D341Med (cell line): ENCODE data around the gene BCL3.
"Not testable (repeated sequence)": the region's sequence is repeated elsewhere in the genome, so short reads cannot be mapped to it uniquely, and the experiment has no call there.

Experiments used
- DNase-seq: peaks from one replicate; pipeline ENCODE4 v3.0.0; 2012; ENCODE audit warnings: low spot score

Gene BCL3, protein sequence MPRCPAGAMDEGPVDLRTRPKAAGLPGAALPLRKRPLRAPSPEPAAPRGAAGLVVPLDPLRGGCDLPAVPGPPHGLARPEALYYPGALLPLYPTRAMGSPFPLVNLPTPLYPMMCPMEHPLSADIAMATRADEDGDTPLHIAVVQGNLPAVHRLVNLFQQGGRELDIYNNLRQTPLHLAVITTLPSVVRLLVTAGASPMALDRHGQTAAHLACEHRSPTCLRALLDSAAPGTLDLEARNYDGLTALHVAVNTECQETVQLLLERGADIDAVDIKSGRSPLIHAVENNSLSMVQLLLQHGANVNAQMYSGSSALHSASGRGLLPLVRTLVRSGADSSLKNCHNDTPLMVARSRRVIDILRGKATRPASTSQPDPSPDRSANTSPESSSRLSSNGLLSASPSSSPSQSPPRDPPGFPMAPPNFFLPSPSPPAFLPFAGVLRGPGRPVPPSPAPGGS

GRCh38 chr19:44748426-44749254 lies at the start of gene BCL3:
TSS of gene BCL3 (plus strand) at chr19:44748708. CDS start at chr19:44748791, 83 bp downstream.
- DNase-seq = peak; percentile 79

GRCh38 chr19:44700547-44700946 lies 48.0 kb upstream of the BCL3 start:
- no peak for DNase-seq

GRCh38 chr19:44701228-44701627 lies 47.3 kb upstream of the BCL3 start:
- DNase-seq = no peak

GRCh38 chr19:44702551-44703176 lies 45.8 kb upstream of the BCL3 start:
- DNase-seq = no peak

GRCh38 chr19:44703336-44704078 lies 45.0 kb upstream of the BCL3 start:
- no peak for DNase-seq

GRCh38 chr19:44704982-44705381 lies 43.5 kb upstream of the BCL3 start:
- DNase-seq = no peak

DNA sequence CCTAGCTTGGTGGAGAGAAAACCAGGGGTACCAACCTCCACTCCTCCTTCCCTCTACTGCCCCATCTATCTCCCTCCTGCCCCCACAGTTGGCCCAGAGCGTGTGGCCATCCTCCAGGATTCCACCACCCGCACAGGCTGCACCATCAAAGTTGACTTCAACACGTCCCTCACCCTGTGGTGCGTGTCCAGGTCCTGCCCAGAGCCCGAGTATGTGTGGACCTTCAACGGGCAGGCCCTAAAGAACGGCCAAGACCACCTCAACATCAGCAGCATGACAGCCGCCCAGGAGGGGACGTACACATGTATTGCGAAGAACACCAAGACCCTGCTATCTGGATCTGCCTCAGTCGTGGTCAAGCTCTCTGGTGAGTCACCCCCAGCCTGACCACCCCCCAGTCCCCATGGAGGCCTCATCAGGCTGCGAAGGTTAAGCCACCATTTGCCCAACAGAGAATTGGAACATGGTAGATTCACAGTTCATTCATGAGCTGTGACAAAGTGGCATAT lies 43.0 kb upstream of the BCL3 start:
- no peak for DNase-seq

DNA sequence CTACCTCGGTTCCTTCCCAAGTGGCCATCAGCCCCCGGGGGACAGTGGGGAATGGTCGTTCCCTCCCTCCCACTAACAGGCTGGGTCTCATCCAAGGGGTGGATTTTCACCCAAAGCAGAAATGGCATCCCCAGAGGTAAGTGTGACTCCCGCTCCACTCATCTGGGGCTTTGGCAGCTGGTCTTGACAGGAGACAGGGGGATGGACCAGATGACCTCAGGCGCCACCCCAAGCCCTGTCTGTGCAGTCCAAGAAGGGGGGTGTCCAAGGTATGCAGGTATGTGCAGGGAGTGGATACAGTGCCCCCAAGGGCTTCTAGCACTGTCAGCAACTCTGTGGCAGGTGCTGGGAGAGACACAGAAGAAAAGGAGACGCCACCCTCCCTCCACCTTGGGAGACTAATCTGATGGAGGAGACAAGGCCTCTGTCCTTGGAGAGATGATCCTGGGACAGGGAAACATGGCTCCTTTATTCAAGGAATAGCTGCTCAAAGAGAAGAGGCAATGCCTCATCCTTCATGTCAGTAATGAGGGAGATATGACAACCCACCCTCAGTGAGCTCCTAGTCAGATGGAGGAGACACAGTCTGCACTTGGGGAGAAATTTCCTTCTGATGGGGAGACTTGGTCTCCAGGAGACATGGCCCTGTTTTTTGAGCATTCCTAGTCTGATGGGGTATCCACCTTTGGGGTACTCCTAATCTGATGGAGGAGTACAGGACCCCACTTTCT lies 41.8 kb upstream of the BCL3 start:
- DNase-seq = no peak

- DNase-seq = no peak
Measured at GRCh38 chr19:44707794-44708193, 40.7 kb upstream of the BCL3 start.

- DNase-seq = no peak
Measured at GRCh38 chr19:44708940-44709339, 39.6 kb upstream of the BCL3 start.

DNA sequence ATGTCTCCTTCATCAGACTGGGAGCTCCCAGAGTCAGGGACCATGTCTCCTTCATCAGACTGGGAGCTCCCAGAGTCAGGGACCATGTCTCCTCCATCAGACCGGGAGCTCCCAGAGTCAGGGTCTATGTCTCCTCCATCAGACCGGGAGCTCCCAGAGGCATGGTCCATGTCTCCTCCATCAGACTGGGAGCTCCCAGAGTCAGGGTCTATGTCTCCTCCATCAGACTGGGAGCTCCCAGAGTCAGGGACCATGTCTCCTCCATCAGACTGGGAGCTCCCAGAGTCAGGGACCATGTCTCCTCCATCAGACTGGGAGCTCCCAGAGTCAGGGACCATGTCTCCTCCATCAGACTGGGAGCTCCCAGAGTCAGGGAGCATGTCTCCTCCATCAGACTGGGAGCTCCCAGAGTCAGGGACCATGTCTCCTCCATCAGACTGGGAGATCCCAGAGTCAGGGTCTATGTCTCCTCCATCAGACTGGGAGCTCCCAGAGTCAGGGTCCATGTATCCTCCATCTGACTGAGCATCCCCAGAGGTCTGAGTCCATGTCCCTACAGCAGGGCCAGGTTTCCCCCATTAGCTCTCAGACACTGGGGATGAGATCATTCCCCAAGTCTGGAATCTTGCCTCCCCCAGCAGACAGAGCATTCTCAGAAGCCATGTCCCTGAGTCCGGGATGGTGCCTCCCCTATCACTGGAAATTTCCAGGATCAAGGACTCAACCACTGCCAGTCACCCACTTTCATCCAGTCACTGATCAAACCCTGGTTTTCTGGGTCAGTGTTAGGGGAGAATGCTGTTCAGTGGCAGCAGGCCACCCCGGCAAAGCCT lies 38.9 kb upstream of the BCL3 start:
- not testable (repeated sequence) for DNase-seq

GRCh38 chr19:44710483-44710882 lies 38.0 kb upstream of the BCL3 start:
- DNase-seq = no peak

GRCh38 chr19:44712864-44713515 lies 35.5 kb upstream of the BCL3 start:
- DNase-seq = no peak

DNA sequence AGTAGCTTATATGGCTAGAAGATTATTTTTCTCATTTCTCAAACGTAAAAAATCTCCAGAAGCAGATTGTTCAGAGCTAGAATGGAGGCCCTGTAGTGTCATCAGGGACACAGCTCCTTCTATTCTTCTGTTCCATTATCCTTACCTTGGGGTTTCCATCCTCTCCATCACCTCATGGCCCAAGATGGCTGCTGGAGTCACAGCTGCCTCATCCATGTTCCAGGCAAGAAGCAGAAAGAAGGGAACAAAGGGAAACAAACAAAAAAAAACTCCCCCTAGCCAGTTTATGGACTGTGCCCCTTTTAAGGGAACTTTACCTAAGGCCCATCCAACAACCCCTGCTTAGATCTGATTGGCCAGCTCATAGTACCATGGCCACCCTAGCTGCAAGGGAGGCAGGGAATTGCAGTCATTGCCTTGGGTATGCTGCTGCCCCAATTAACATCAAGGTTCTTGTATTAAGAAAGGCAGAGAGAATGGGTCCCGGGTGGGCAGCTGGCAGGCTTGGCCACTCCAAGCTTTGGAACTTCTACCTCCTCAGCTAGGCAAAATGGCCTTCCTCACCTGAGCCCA lies 33.8 kb upstream of the BCL3 start:
- no peak for DNase-seq

- DNase-seq = no peak
Measured at GRCh38 chr19:44717603-44718002, 30.9 kb upstream of the BCL3 start.

- DNase-seq = no peak
Measured at GRCh38 chr19:44718441-44719261, 29.9 kb upstream of the BCL3 start.

- peak; percentile 3 for DNase-seq
Measured at GRCh38 chr19:44719262-44719701, 29.2 kb upstream of the BCL3 start.

GRCh38 chr19:44720396-44720795 lies 28.1 kb upstream of the BCL3 start:
- DNase-seq = not testable (repeated sequence)
